Caco-2 (cell line): ENCODE results near the gene CROCC. TPM values are rescaled to one million over a fixed set of nuclear protein-coding genes. Genes with fewer than 3 reads are reported as not detected.

Experiments used
- BruUV-seq: library from RNA; stranded (reverse); fragments of 400-500 nt; replicated peaks from 2 replicates; lab custom pipeline; 2021; lab: Mats Ljungman, UMichigan
- CTCF ChIA-PET: fragments of 300-600 bp; sonication (Branson Sonifier 250); formaldehyde crosslinking; loops from one replicate; lab custom pipeline; 2022; ENCODE audit warnings: antibody characterized with exemption; lab: Charles Lee
- POLR2A ChIA-PET: fragments of 300-600 bp; sonication (Branson Sonifier 250); formaldehyde crosslinking; loops from one replicate; lab custom pipeline; 2022; ENCODE audit warnings: antibody characterized with exemption; lab: Charles Lee
- DNase-seq, 2 experiments: peaks; one replicate each; pipeline versions ENCODE4 v3.0.0 to v3.0.0-alpha.2; 2020 to 2022
- H3K27me3 ChIP-seq: replicated peaks from 2 replicates; pipeline ENCODE4 v1.6.0; 2011; ENCODE audit warnings: low read length; ENCODE audit not compliant: control insufficient read depth, insufficient read depth
- H3K36me3 ChIP-seq: 2 replicates; pipeline ENCODE4 v1.5.1; 2011; ENCODE audit warnings: low read length; ENCODE audit not compliant: control insufficient read depth, insufficient read depth
- H3K4me1 ChIP-seq: fragments of 250-450 bp; sonication (Bioruptor Pico); 2 replicates; pipeline ENCODE4 v1.5.1; 2020; ENCODE audit warnings: mild to moderate bottlenecking
- H3K4me3 ChIP-seq: 2 replicates; pipeline ENCODE4 v1.5.1; 2011; ENCODE audit warnings: low read depth, mild to moderate bottlenecking, control low read depth, low read length
- H3K9me3 ChIP-seq: fragments of 250-450 bp; sonication (Bioruptor Pico); 2 replicates; pipeline ENCODE4 v1.5.1; 2020; ENCODE audit warnings: mild to moderate bottlenecking, moderate library complexity
- H3K27ac Mint-ChIP-seq: one replicate; pipeline ENCODE4 v1.8.0; 2022; ENCODE audit warnings: mixed read lengths; ENCODE audit not compliant: unreplicated experiment
- H3K27me3 Mint-ChIP-seq: one replicate; pipeline ENCODE4 v1.8.0; 2022; ENCODE audit warnings: mixed read lengths; ENCODE audit not compliant: insufficient read depth, unreplicated experiment
- H3K36me3 Mint-ChIP-seq: one replicate; pipeline ENCODE4 v1.8.0; 2022; ENCODE audit warnings: mild to moderate bottlenecking, mixed read lengths; ENCODE audit not compliant: insufficient read depth, unreplicated experiment
- H3K4me1 Mint-ChIP-seq: one replicate; pipeline ENCODE4 v1.8.0; 2022; ENCODE audit warnings: low read depth, mixed read lengths; ENCODE audit not compliant: unreplicated experiment
- H3K4me3 Mint-ChIP-seq: one replicate; pipeline ENCODE4 v1.8.0; 2022; ENCODE audit warnings: mild to moderate bottlenecking, moderate library complexity, mixed read lengths; ENCODE audit not compliant: unreplicated experiment
- H3K9me3 Mint-ChIP-seq: one replicate; pipeline ENCODE4 v1.8.0; 2022; ENCODE audit warnings: mixed read lengths; ENCODE audit not compliant: unreplicated experiment
- CTCF ChIP-seq, 2 experiments: fragments of 200-600 bp in 1 of 2; IDR thresholded peaks; 1 replicate in 1 of 2; 2 replicates in 1 of 2; pipeline versions ENCODE4 v1.5.1 to v1.8.0; 2011 to 2022; ENCODE audit warnings: antibody characterized with exemption in 1 of 2, control low read depth in 1 of 2, inconsistent platforms in 1 of 2, low read depth in 1 of 2, low read length in 1 of 2, mild to moderate bottlenecking in 1 of 2, moderate library complexity in 1 of 2; ENCODE audit not compliant: insufficient read depth in 1 of 2, severe bottlenecking in 1 of 2, unreplicated experiment in 1 of 2
- intact Hi-C: fragments of 100-400 bp; cut with micrococcal nuclease; formaldehyde crosslinking; loops from one replicate; pipeline ENCODE4 v1.10.0; 2022; ENCODE audit not compliant: unreplicated experiment
- total RNA-seq: library from RNA; stranded (reverse); gene quantifications from 2 replicates; pipeline ENCODE4 v1.2.3, GENCODE V29; 2022

CROCC gene
- total RNA-seq, 1 experiment from 2014 or later, result 7.6 TPM

GRCh38 chr1:16975838-16976237 is 54.1 kb downstream of the CROCC start:
- H3K4me1 Mint-ChIP-seq, result no peaks in the 10 kb centered on the region
- H3K4me1 ChIP-seq, result no peaks in the 10 kb centered on the region
- H3K9me3 Mint-ChIP-seq, result no peaks in the 10 kb centered on the region
- no peaks in the 10 kb centered on the region for H3K27me3 Mint-ChIP-seq
- CTCF ChIA-PET, result interaction anchor here (0.5 to 1.9 kb wide), 2 partner anchors 15 to 26 kb away, joined by 3 to 4 read pairs; no protein-coding TSS in a partner anchor
- no peak overlapping the region for H3K4me3 Mint-ChIP-seq
- intact Hi-C loops, result no loop called here
- H3K36me3 ChIP-seq, result no peaks in the 10 kb centered on the region
- DNase-seq, result no peak
- no peak for TF ChIP-seq CTCF (IDR thresholded peaks at IDR 0.05; ENCODE audit: insufficient read depth in 1 of 2, low read depth in 1 of 2, low read length in 1 of 2, severe bottlenecking in 1 of 2, unreplicated experiment in 1 of 2)
- H3K27ac Mint-ChIP-seq, result no peak overlapping the region
- H3K9me3 ChIP-seq, result no peaks in the 10 kb centered on the region
- no TSS peak for BruUV-seq
- H3K4me3 ChIP-seq, result no peak overlapping the region
- no peaks in the 10 kb centered on the region for H3K27me3 ChIP-seq
- no peaks in the 10 kb centered on the region for H3K36me3 Mint-ChIP-seq
- POLR2A ChIA-PET, result no interaction called here

GRCh38 chr1:16976966-16977365 is 55.2 kb downstream of the CROCC start:
- POLR2A ChIA-PET, result no interaction called here
- BruUV-seq, result no TSS peak
- H3K9me3 Mint-ChIP-seq, result no peaks in the 10 kb centered on the region

GRCh38 chr1:16977377-16977776 is 55.6 kb downstream of the CROCC start:
- Histone ChIP-seq H3K4me1 (no peaks in the 10 kb centered on the region), H3K9me3 (no peaks in the 10 kb centered on the region), H3K4me3 (no peak overlapping the region), H3K27me3 (no peaks in the 10 kb centered on the region), H3K36me3 (no peaks in the 10 kb centered on the region)
- Mint-ChIP-seq H3K9me3 (no peaks in the 10 kb centered on the region), H3K36me3 (no peaks in the 10 kb centered on the region), H3K27me3 (no peaks in the 10 kb centered on the region), H3K27ac (no peak overlapping the region), H3K4me3 (no peak overlapping the region), H3K4me1 (peaks cover 8% of the 10 kb centered on the region)
- no TSS peak for BruUV-seq
- intact Hi-C loops, result no loop called here
- no peak for DNase-seq
- ChIA-PET POLR2A (no interaction called here), CTCF (no interaction called here)
- TF ChIP-seq CTCF (IDR thresholded peaks at IDR 0.05; ENCODE audit: insufficient read depth in 1 of 2, low read depth in 1 of 2, low read length in 1 of 2, severe bottlenecking in 1 of 2, unreplicated experiment in 1 of 2), result no peak

More at GRCh38 chr1:16976966-16977365, 55.2 kb downstream of the CROCC start:
- Mint-ChIP-seq H3K4me3 (no peak overlapping the region), H3K4me1 (peaks cover 8% of the 10 kb centered on the region), H3K36me3 (no peaks in the 10 kb centered on the region), H3K27me3 (no peaks in the 10 kb centered on the region), H3K27ac (no peak overlapping the region)
- TF ChIP-seq CTCF (IDR thresholded peaks at IDR 0.05; ENCODE audit: insufficient read depth in 1 of 2, low read depth in 1 of 2, low read length in 1 of 2, severe bottlenecking in 1 of 2, unreplicated experiment in 1 of 2), result no peak
- no peaks in the 10 kb centered on the region for H3K9me3 ChIP-seq
- CTCF ChIA-PET, result interaction anchor here (1.9 kb wide), 1 partner anchor 17 kb away, joined by 4 read pairs; no protein-coding TSS in a partner anchor
- no peak overlapping the region for H3K4me3 ChIP-seq
- H3K4me1 ChIP-seq, result no peaks in the 10 kb centered on the region
- no peak for DNase-seq
- intact Hi-C loops, result no loop called here
- no peaks in the 10 kb centered on the region for H3K27me3 ChIP-seq
- no peaks in the 10 kb centered on the region for H3K36me3 ChIP-seq
